PC-9 (cell line): Measurements from ENCODE around the gene ELAVL4. TPM values are rescaled to one million over a fixed set of nuclear protein-coding genes. Genes with fewer than 3 reads are reported as not detected.

ENCODE experiments used
- BruUV-seq: library from RNA; stranded (reverse); fragments of 400-500 nt; replicated peaks from 2 replicates; lab custom pipeline; 2021; lab: Mats Ljungman, UMichigan
- CTCF ChIA-PET: fragments of 300-600 bp; sonication (Branson Sonifier 250); formaldehyde crosslinking; loops from one replicate; lab custom pipeline; 2022; ENCODE audit warnings: antibody characterized with exemption; lab: Charles Lee
- POLR2A ChIA-PET: fragments of 300-600 bp; sonication (Branson Sonifier 250); formaldehyde crosslinking; loops from one replicate; lab custom pipeline; 2022; ENCODE audit warnings: antibody characterized with exemption; ENCODE audit not compliant: unreplicated experiment; lab: Charles Lee
- DNase-seq, 2 experiments: peaks; one replicate each; pipeline versions ENCODE4 v3.0.0 to v3.0.0-alpha.2; 2015 to 2022; ENCODE audit warnings: mixed read lengths in 1 of 2
- H2AFZ ChIP-seq: fragments of 200-600 bp; sonication (generic); 2 replicates; pipeline ENCODE4 v1.8.1; 2017; ENCODE audit warnings: antibody characterized with exemption
- H3F3A ChIP-seq: fragments of 200-600 bp; sonication (generic); 2 replicates; pipeline ENCODE4 v1.8.1; 2017; ENCODE audit warnings: antibody characterized with exemption, mild to moderate bottlenecking, low read depth; ENCODE audit not compliant: insufficient read depth
- H3K27ac ChIP-seq: fragments of 200-600 bp; sonication (generic); 2 replicates; pipeline ENCODE4 v1.6.1; 2016; ENCODE audit warnings: mixed run types
- H3K27me3 ChIP-seq: fragments of 200-600 bp; sonication (generic); 2 replicates; pipeline ENCODE4 v1.6.1; 2016; ENCODE audit warnings: low read depth, mixed run types; ENCODE audit not compliant: insufficient read depth
- H3K36me3 ChIP-seq: fragments of 200-600 bp; sonication (generic); 2 replicates; pipeline ENCODE4 v1.6.1; 2016; ENCODE audit warnings: low read depth, mixed run types
- H3K4me1 ChIP-seq: fragments of 200-600 bp; sonication (generic); replicated peaks from 2 replicates; pipeline ENCODE4 v1.6.1; 2016; ENCODE audit warnings: mixed run types; ENCODE audit not compliant: insufficient read depth
- H3K4me2 ChIP-seq: fragments of 200-600 bp; sonication (generic); 2 replicates; pipeline ENCODE4 v1.6.1; 2017; ENCODE audit warnings: mixed run types
- H3K4me3 ChIP-seq: fragments of 200-600 bp; sonication (generic); 2 replicates; pipeline ENCODE4 v1.6.1; 2016; ENCODE audit warnings: mixed run types
- H3K79me2 ChIP-seq: fragments of 200-600 bp; sonication (generic); 2 replicates; pipeline ENCODE4 v1.6.1; 2017; ENCODE audit warnings: low read depth, mixed run types
- H3K9me2 ChIP-seq: fragments of 200-600 bp; sonication (generic); 2 replicates; pipeline ENCODE4 v1.8.1; 2017; ENCODE audit warnings: mild to moderate bottlenecking; ENCODE audit not compliant: insufficient read depth
- H3K9me3 ChIP-seq: fragments of 200-600 bp; sonication (generic); 2 replicates; pipeline ENCODE4 v1.8.1; 2016; ENCODE audit warnings: low read depth; ENCODE audit not compliant: insufficient read depth
- H4K20me1 ChIP-seq: fragments of 200-600 bp; sonication (generic); 2 replicates; pipeline ENCODE4 v1.8.1; 2017; ENCODE audit not compliant: insufficient read depth
- CTCF ChIP-seq: fragments of 200-600 bp; sonication (generic); conservative IDR thresholded peaks from 2 replicates; pipeline ENCODE4 v1.6.1; 2017; ENCODE audit warnings: mixed run types, antibody characterized with exemption, mild to moderate bottlenecking, moderate library complexity
- EZH2 ChIP-seq: fragments of 200-600 bp; sonication (generic); IDR thresholded peaks from 2 replicates; pipeline ENCODE4 v1.8.0; 2017; ENCODE audit warnings: antibody characterized with exemption, low read depth
- intact Hi-C: fragments of 100-400 bp; cut with micrococcal nuclease; formaldehyde crosslinking; loops from one replicate; pipeline ENCODE4 v1.10.0; 2022; ENCODE audit not compliant: unreplicated experiment
- total RNA-seq: library from RNA; stranded (reverse); gene quantifications from 2 replicates; pipeline ENCODE4 v1.2.3, GENCODE V29; 2021

The ELAVL4 gene
- total RNA-seq, 1 experiment from 2014 or later, result not detected

DNA sequence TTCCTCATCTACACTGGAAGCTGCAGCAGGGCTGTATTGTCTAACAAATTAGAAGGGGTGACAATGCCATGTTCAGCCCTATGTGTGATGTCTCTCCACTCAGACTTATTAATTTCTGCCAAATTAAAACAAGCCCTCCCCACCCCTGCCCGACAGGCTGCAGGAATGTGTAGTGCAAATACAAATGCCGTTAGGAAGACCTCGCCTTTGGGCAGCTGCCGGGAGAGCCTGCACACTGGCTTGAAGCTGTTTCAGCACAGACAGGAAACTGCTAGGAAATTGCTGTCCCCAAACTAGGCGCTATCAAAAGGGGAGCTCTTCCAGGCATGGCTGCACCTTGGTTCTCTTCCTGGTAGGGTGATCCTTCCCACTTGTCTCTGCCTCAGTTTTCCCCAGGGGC, 135.2 kb downstream of the ELAVL4 start:
- Histone ChIP-seq H3K4me2 (no peak overlapping the region), H3K4me3 (no peak overlapping the region), H3K9me2 (no peaks in the 10 kb centered on the region), H3K27ac (no peak overlapping the region), H3K9me3 (no peaks in the 10 kb centered on the region), H3K27me3 (peaks cover 11% of the 10 kb centered on the region; the same call in 1 of the 2 replicates), H3F3A (no peaks in the 10 kb centered on the region), H3K79me2 (no peaks in the 10 kb centered on the region), H3K4me1 (no peaks in the 10 kb centered on the region), H4K20me1 (no peaks in the 10 kb centered on the region), H2AFZ (no peak overlapping the region), H3K36me3 (no peaks in the 10 kb centered on the region)
- POLR2A ChIA-PET, result no interaction called here
- DNase-seq, result no peak
- CTCF ChIA-PET, result no interaction called here
- TF ChIP-seq EZH2 (no peak), CTCF (no peak)
- intact Hi-C loops, result no loop called here
- no TSS peak for BruUV-seq

DNA sequence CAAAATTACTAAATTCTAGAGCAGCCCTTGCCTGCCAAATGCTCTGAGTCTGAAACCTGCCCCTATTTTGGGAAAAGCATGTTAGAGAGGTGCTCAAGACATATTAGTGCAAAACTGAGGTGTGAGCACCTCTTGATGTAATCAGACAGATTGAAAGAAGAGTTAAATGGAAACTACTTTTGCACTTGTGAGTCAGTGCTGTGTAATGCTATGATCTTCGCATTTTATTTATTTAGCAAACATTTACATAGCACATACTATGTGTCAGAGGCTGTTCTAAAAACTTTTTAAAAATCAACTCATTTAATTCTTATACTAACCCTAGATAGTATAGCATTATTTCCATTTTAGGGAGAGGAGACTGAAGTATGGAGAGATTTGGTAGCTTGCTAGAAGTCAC, 138.1 kb downstream of the ELAVL4 start:
- H3K9me2 ChIP-seq, result no peaks in the 10 kb centered on the region
- no peak overlapping the region for H3K27ac ChIP-seq
- intact Hi-C loops, result no loop called here
- no peaks in the 10 kb centered on the region for H3K36me3 ChIP-seq
- no peaks in the 10 kb centered on the region for H3K79me2 ChIP-seq
- H4K20me1 ChIP-seq, result no peaks in the 10 kb centered on the region
- TF ChIP-seq EZH2, result no peak
- no peak for TF ChIP-seq CTCF
- ChIA-PET POLR2A (no interaction called here), CTCF (no interaction called here)
- no peaks in the 10 kb centered on the region for H3K4me1 ChIP-seq
- no TSS peak for BruUV-seq
- no peak overlapping the region for H3K4me3 ChIP-seq
- H2AFZ ChIP-seq, result no peak overlapping the region
- no peak for DNase-seq
- H3F3A ChIP-seq, result no peaks in the 10 kb centered on the region
- H3K9me3 ChIP-seq, result no peaks in the 10 kb centered on the region
- peaks cover 13% of the 10 kb centered on the region; the same call in 1 of the 2 replicates for H3K27me3 ChIP-seq
- no peak overlapping the region for H3K4me2 ChIP-seq

GRCh38 chr1:50251702-50252101, 143.0 kb downstream of the ELAVL4 start:
- H3K9me2 ChIP-seq, result no peaks in the 10 kb centered on the region

More at GRCh38 chr1:50251702-50252101, 143.0 kb downstream of the ELAVL4 start:
- ChIA-PET POLR2A (no interaction called here), CTCF (no interaction called here)
- peaks cover 10% of the 10 kb centered on the region; the same call in 1 of the 2 replicates for H3K27me3 ChIP-seq
- no peaks in the 10 kb centered on the region for H3F3A ChIP-seq
- no peak for DNase-seq
- no peaks in the 10 kb centered on the region for H4K20me1 ChIP-seq
- H2AFZ ChIP-seq, result no peak overlapping the region
- H3K79me2 ChIP-seq, result no peaks in the 10 kb centered on the region
- H3K4me2 ChIP-seq, result no peak overlapping the region
- no peaks in the 10 kb centered on the region for H3K36me3 ChIP-seq
- no peaks in the 10 kb centered on the region for H3K9me3 ChIP-seq
- no peaks in the 10 kb centered on the region for H3K4me1 ChIP-seq
- no TSS peak for BruUV-seq
- intact Hi-C loops, result no loop called here
- no peak overlapping the region for H3K27ac ChIP-seq
- no peak overlapping the region for H3K4me3 ChIP-seq
- TF ChIP-seq EZH2 (no peak), CTCF (no peak)
